ENCODE data around the gene PDIA6. TPM values are rescaled to one million over a fixed set of nuclear protein-coding genes. Genes with fewer than 3 reads are reported as not detected.

PDIA6 gene
- total RNA-seq, 1 experiment from 2014 or later: 149 TPM

GRCh38 chr2:10845640-10846039 is 33.1 kb upstream of the PDIA6 start:
- H3K36me3 ChIP-seq (ENCODE audit: control insufficient read depth in 1 of 2, insufficient read depth in 2 of 2, low read length in 2 of 2): no peaks in the 10 kb centered on the region
- H3K27ac ChIP-seq (ENCODE audit: low read depth, low read length): no peak overlapping the region
- no peaks in the 10 kb centered on the region for H3K9me2 ChIP-seq (ENCODE audit: insufficient read depth)
- RAD21 ChIA-PET (ENCODE audit: low non-redundant PET in 1 of 2, low total read pairs in 2 of 2, uncharacterized antibody in 2 of 2, unreplicated experiment in 2 of 2): no interaction called here
- POLR2A ChIA-PET: no interaction called here
- BruUV-seq (replicated peaks): no TSS peak
- CTCF ChIA-PET: no interaction called here
- H3K4me3 ChIP-seq (replicated peaks in 1 of 2; ENCODE audit: low read depth in 1 of 2, low read length in 2 of 2): no peak overlapping the region
- H3K4me2 ChIP-seq (ENCODE audit: low read length): no peak overlapping the region
- intact Hi-C loops (cut with micrococcal nuclease): no loop called here
- H3K9me3 ChIP-seq (ENCODE audit: control insufficient read depth in 1 of 2, insufficient read depth in 1 of 2, low read depth in 1 of 2, low read length in 2 of 2): peaks cover 12 to 23% of the 10 kb centered on the region in 2 experiments; a peak in 2 of 4 replicates
- no peaks in the 10 kb centered on the region for H4K20me1 ChIP-seq (ENCODE audit: insufficient read depth)
- ATAC-seq: no peak
- no peak overlapping the region for H3K9ac ChIP-seq (ENCODE audit: low read length)
- no peaks in the 10 kb centered on the region for H3K4me1 ChIP-seq (ENCODE audit: control insufficient read depth in 1 of 2, insufficient read depth in 2 of 2, low read length in 2 of 2)
- H3K27me3 ChIP-seq (ENCODE audit: insufficient read depth, low read length): no peaks in the 10 kb centered on the region
- no peaks in the 10 kb centered on the region for H3K79me2 ChIP-seq (ENCODE audit: insufficient read depth, low read length)
- DNase-seq (ENCODE audit: low read depth, low spot score): no peak
- no peak overlapping the region for H2AFZ ChIP-seq (ENCODE audit: low read depth, low read length, poor library complexity, severe bottlenecking)
- TF ChIP-seq ZFX (IDR thresholded peaks at IDR 0.05) (no peak), SIN3A (IDR thresholded peaks at IDR 0.05; ENCODE audit: low read depth) (no peak), EGR1 (IDR thresholded peaks at IDR 0.05; ENCODE audit: low read depth) (no peak), CTCF (IDR thresholded peaks at IDR 0.05 in 2 of 3, conservative IDR thresholded peaks at IDR 0.05 in 1 of 3; ENCODE audit: borderline replicate concordance in 1 of 3, insufficient read depth in 1 of 3, low read depth in 2 of 3, low read length in 2 of 3) (no peak), POLR2AphosphoS5 (IDR thresholded peaks at IDR 0.05; ENCODE audit: low read depth, low read length) (no peak), CBX3 (IDR thresholded peaks at IDR 0.05; ENCODE audit: low read depth) (no peak), JUND (IDR thresholded peaks at IDR 0.05) (no peak), CEBPB (IDR thresholded peaks at IDR 0.05; ENCODE audit: low read depth) (no peak), ZNF274 (IDR thresholded peaks at IDR 0.05; ENCODE audit: low read depth, low read length) (no peak)

GRCh38 chr2:10844097-10844496 is 31.5 kb upstream of the PDIA6 start:
- Histone ChIP-seq H3K9me2 (ENCODE audit: insufficient read depth) (no peaks in the 10 kb centered on the region), H3K4me3 (replicated peaks in 1 of 2; ENCODE audit: low read depth in 1 of 2, low read length in 2 of 2) (no peak overlapping the region), H4K20me1 (ENCODE audit: insufficient read depth) (no peaks in the 10 kb centered on the region), H3K9me3 (ENCODE audit: control insufficient read depth in 1 of 2, insufficient read depth in 1 of 2, low read depth in 1 of 2, low read length in 2 of 2) (peaks cover 12 to 25% of the 10 kb centered on the region in 2 experiments; a peak in 2 of 4 replicates), H3K27ac (ENCODE audit: low read depth, low read length) (no peak overlapping the region), H3K27me3 (ENCODE audit: insufficient read depth, low read length) (no peaks in the 10 kb centered on the region), H2AFZ (ENCODE audit: low read depth, low read length, poor library complexity, severe bottlenecking) (no peak overlapping the region), H3K9ac (ENCODE audit: low read length) (no peak overlapping the region), H3K36me3 (ENCODE audit: control insufficient read depth in 1 of 2, insufficient read depth in 2 of 2, low read length in 2 of 2) (no peaks in the 10 kb centered on the region), H3K79me2 (ENCODE audit: insufficient read depth, low read length) (no peaks in the 10 kb centered on the region), H3K4me1 (ENCODE audit: control insufficient read depth in 1 of 2, insufficient read depth in 2 of 2, low read length in 2 of 2) (no peaks in the 10 kb centered on the region), H3K4me2 (ENCODE audit: low read length) (no peak overlapping the region)
- intact Hi-C loops (cut with micrococcal nuclease): no loop called here
- ChIA-PET RAD21 (ENCODE audit: low non-redundant PET in 1 of 2, low total read pairs in 2 of 2, uncharacterized antibody in 2 of 2, unreplicated experiment in 2 of 2) (no interaction called here), CTCF (interaction anchor here (1.0 kb wide), 1 partner anchor 9 kb away, joined by 3 read pairs; no protein-coding TSS in a partner anchor), POLR2A (no interaction called here)
- no TSS peak for BruUV-seq (replicated peaks)
- ATAC-seq (peak; percentile 52; the same call in 1 of the 2 replicates), DNase-seq (ENCODE audit: low read depth, low spot score) (no peak)
- TF ChIP-seq REST (IDR thresholded peaks at IDR 0.05; ENCODE audit: low read depth) (no peak), ZBTB33 (IDR thresholded peaks at IDR 0.05; ENCODE audit: extremely low read depth, insufficient replicate concordance, low read length) (no peak), RAD21 (IDR thresholded peaks at IDR 0.05; ENCODE audit: low read depth) (no peak), CEBPB (IDR thresholded peaks at IDR 0.05; ENCODE audit: low read depth) (no peak), MAX (IDR thresholded peaks at IDR 0.05) (no peak), EGR1 (IDR thresholded peaks at IDR 0.05; ENCODE audit: low read depth) (no peak), ZNF274 (IDR thresholded peaks at IDR 0.05; ENCODE audit: low read depth, low read length) (no peak)
